GM20000 (cell line): ENCODE data around the gene CCDC30.

Experiments
- DNase-seq: peaks from one replicate; pipeline ENCODE4 v3.0.0; 2012; ENCODE audit warnings: low spot score
- CTCF ChIP-seq: IDR thresholded peaks from 2 replicates; pipeline ENCODE4 v1.5.1; 2012; ENCODE audit warnings: mild to moderate bottlenecking, control low read depth; ENCODE audit errors: extremely low read depth, missing control alignments

The CCDC30 gene

GRCh38 chr1:42431514-42431913 is 31.6 kb upstream of the CCDC30 start:
- TF ChIP-seq CTCF, result no peak
- DNase-seq, result no peak

- no peak for TF ChIP-seq CTCF
- DNase-seq, result no peak
Observed at GRCh38 chr1:42432714-42433113, 30.4 kb upstream of the CCDC30 start.

GRCh38 chr1:42433369-42433768 is 29.7 kb upstream of the CCDC30 start:
- TF ChIP-seq CTCF, result no peak
- DNase-seq, result no peak

- no peak for DNase-seq
- TF ChIP-seq CTCF, result no peak
Observed at GRCh38 chr1:42434340-42434739, 28.7 kb upstream of the CCDC30 start.

- DNase-seq, result no peak
- TF ChIP-seq CTCF, result no peak
Observed at GRCh38 chr1:42439940-42440339, 23.1 kb upstream of the CCDC30 start.

GRCh38 chr1:42442662-42443061 is 20.4 kb upstream of the CCDC30 start:
- DNase-seq, result no peak

GRCh38 chr1:42449256-42449655 is 13.8 kb upstream of the CCDC30 start:
- DNase-seq, result no peak
- no peak for TF ChIP-seq CTCF

More at GRCh38 chr1:42442662-42443061, 20.4 kb upstream of the CCDC30 start:
- TF ChIP-seq CTCF, result no peak

GRCh38 chr1:42450061-42450460 is 13.0 kb upstream of the CCDC30 start:
- no peak for DNase-seq
- TF ChIP-seq CTCF, result no peak
